ENCODE results near the gene RCOR3.
"Not testable (repeated sequence)": the region's sequence is repeated elsewhere in the genome, so short reads cannot be mapped to it uniquely, and the experiment has no call there.

- TF ChIP-seq, protein P1, sequence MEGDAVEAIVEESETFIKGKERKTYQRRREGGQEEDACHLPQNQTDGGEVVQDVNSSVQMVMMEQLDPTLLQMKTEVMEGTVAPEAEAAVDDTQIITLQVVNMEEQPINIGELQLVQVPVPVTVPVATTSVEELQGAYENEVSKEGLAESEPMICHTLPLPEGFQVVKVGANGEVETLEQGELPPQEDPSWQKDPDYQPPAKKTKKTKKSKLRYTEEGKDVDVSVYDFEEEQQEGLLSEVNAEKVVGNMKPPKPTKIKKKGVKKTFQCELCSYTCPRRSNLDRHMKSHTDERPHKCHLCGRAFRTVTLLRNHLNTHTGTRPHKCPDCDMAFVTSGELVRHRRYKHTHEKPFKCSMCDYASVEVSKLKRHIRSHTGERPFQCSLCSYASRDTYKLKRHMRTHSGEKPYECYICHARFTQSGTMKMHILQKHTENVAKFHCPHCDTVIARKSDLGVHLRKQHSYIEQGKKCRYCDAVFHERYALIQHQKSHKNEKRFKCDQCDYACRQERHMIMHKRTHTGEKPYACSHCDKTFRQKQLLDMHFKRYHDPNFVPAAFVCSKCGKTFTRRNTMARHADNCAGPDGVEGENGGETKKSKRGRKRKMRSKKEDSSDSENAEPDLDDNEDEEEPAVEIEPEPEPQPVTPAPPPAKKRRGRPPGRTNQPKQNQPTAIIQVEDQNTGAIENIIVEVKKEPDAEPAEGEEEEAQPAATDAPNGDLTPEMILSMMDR (IDR thresholded peaks at IDR 0.05), result not testable (repeated sequence)
- not testable (repeated sequence) for TF ChIP-seq POLR2A (IDR thresholded peaks at IDR 0.05)
Observed at GRCh38 chr1:211228573-211229364, 30.4 kb upstream of the RCOR3 start.
